GM12874 (cell line): ENCODE results near the gene BLNK.

Experiments
- TF ChIP-seq, protein P1 (sequence below): IDR thresholded peaks from 2 replicates; pipeline ENCODE4 v1.5.1; 2011; ENCODE audit warnings: low read depth, mild to moderate bottlenecking, control low read depth, low read length, moderate library complexity; ENCODE audit not compliant: insufficient read depth

Gene BLNK

DNA sequence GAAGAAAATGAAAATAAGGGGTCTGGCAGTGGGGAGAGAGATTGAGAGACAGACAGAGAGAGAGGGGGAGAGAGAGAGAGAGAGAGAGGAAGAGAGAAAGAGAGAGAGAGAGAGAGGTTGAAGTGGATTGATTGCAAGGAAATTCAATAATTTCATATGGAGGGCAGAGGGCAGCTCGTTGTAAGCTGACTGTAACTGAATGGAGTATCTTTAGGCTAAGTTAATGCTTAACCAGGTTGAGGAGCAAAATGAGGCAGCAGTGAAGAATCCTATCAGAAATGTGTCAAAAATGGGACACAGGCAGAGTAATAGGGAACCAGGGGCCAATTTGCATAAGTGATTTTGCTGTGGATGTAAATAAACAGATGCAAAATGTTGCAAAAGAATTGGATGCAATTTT lies 21.0 kb downstream of the BLNK start:
- TF ChIP-seq, protein P1, sequence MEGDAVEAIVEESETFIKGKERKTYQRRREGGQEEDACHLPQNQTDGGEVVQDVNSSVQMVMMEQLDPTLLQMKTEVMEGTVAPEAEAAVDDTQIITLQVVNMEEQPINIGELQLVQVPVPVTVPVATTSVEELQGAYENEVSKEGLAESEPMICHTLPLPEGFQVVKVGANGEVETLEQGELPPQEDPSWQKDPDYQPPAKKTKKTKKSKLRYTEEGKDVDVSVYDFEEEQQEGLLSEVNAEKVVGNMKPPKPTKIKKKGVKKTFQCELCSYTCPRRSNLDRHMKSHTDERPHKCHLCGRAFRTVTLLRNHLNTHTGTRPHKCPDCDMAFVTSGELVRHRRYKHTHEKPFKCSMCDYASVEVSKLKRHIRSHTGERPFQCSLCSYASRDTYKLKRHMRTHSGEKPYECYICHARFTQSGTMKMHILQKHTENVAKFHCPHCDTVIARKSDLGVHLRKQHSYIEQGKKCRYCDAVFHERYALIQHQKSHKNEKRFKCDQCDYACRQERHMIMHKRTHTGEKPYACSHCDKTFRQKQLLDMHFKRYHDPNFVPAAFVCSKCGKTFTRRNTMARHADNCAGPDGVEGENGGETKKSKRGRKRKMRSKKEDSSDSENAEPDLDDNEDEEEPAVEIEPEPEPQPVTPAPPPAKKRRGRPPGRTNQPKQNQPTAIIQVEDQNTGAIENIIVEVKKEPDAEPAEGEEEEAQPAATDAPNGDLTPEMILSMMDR = no peak

DNA sequence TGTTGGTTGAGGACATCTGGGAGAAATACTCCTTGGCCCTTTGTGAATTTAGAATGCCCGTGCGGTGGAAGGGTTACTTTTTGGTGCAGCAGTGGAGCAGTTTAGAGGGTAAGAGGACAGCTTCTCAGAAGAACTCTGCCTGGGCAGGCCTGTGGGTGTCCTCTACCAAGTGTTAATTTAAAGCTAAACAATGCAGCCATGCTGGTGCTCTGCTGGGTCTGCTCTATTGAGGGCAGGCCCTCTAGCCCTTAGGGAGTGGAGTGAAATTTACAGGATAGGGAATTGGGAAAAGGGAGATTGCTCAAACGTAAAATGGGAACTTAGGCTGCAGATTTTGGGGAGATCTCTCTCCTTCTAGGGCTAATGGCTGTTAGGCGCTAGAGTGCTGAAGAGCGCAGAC lies 22.1 kb downstream of the BLNK start:
- TF ChIP-seq, protein P1 = no peak

DNA sequence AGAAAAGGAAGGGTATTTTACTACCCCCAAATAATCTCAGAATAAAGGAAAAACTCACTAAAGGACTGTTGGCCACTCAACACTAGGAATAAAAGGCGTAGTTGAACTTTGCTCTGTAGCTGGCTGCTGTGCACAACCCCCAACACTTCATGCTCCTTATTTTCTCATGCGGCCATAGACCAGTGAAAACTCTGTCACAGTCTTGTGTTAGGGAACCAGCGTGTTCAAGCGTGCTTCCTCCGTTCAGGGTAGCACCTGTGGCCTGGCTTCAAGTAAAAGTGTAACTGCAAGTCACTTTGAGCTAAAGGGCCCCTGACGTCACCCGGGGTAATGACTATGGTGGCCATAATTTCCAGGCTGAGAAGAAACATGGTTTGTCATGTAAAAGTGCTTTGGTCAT lies 27.0 kb downstream of the BLNK start:
- TF ChIP-seq, protein P1 = no peak

DNA sequence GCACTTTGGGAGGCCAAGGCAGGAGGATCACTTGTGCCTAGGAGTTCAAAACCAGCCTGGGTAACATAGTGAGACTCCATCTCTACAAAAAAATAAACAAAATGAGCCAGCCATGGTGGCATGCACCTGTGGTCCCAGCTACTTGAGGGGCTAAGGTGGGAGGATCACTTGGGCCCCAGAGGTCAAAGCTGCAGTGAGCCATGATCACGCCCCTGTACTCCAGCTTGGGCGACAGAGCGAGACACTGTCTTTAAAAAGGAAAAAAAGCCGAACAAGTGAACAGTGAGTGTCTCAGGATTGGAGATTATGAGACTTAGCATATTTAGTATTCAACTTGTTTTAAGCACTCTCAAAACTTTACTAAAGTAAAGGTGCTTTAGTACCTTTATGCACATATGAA lies 28.1 kb downstream of the BLNK start:
- TF ChIP-seq, protein P1 = no peak

DNA sequence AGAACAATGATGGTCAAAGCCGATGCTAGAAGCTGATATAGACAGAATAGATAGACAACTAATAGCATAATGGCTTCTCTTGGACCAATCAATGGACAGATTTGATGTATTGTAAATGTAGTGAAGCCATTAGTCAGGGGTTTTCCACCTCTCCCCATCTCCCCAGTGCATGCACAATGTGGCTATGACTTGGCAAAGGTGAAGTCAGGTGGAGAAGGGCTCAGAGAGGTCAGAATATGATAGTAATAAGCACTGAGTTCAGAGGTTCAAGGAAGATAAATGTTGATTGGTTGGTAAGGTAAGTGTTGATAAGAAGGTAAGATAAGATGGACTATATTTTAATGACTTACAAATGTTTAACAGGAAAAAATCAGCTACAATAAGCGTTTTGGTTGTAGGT lies 28.5 kb downstream of the BLNK start:
- TF ChIP-seq, protein P1 = no peak

DNA sequence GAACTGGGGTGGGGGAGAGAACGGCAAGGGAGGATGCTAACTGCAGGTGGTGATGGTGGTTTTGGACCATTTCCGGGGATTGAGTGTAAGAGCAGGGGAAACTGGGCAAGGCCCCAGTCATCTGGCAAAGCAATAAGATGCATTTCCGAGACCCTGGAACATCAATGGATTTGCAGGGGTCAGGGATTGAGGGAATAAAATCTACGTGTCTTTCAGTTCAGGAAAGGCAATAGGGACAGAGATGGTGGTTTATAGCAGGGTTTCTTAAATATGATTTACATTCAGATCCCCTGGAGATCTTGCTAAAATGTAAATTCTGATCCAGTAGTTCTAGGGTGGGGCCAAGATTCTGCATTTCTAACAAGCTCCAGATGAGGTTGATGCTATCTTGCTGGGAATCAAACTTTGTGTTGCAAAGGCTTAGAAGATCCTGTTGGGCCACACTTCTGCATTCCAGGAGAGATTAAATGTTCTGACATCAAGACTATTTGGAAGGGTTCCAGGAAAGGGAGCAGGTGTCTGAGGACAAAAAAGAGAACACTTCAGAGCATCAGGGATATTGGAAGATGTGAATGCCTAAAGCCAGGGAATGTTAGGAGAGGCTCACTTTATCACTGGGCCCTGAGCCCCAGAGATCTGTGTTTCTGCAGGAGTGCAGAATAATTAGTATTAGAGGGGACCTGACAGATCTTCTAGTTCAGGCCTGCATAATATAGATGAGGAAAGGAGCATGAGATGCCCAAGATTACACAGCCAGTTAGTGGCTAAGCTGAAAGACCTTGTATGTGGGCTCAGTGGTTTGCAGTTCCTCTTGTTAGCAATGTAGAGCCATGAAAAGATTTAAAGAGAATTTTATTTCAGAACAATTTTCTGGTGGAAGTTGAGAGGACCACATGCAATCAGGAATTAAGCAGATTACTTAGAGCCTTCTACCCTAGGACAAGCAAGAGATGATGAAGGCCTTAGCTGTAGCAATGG lies 32.4 kb downstream of the BLNK start:
- TF ChIP-seq, protein P1 = no peak

DNA sequence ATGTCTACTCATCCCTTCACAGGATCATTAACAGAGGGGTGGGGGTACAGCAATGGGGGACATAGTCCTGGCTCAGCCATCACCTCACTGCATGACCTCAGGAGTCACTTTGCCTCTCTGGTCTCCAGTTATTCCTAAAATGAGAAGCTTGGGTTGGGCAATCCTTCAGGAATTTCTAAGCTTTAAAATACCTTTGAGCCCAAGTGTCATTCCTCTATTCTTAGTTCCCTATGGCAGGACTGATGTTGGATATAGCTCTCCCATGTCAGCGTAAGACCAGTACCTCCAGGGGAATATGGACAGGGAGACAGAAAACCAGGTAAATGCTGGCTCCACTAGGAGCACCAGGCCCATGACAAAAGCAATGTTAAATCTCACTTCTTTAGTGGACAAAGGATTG lies 34.5 kb downstream of the BLNK start:
- TF ChIP-seq, protein P1 = no peak
